Tibial nerve (tissue), 4 donors: ENCODE results near the gene GAL3ST1. TPM values are rescaled to one million over a fixed set of nuclear protein-coding genes. Genes with fewer than 3 reads are reported as not detected.

Source experiments
- DNase-seq, 2 donors: peaks; one replicate each; pipeline ENCODE4 v3.0.0-alpha.2; 2019; ENCODE audit warnings: low spot score in 2 of 2
- H3K27ac ChIP-seq, 4 donors: fragments of 200-600 bp; sonication (generic) in 3 of 4; one replicate each; pipeline ENCODE4 v1.5.1; 2017 to 2019; ENCODE audit warnings: mild to moderate bottlenecking in 1 of 4
- H3K27me3 ChIP-seq, 2 donors: fragments of 200-600 bp; sonication (generic) in 1 of 2; one replicate each; pipeline versions ENCODE4 v1.5.1 to v1.6.0; 2017 to 2019
- H3K36me3 ChIP-seq, 3 donors: fragments of 200-600 bp; sonication (generic); one replicate each; pipeline ENCODE4 v1.5.1; 2018 to 2019
- H3K4me1 ChIP-seq, 4 donors: fragments of 200-600 bp; sonication (generic) in 3 of 4; one replicate each; pipeline ENCODE4 v1.5.1; 2017 to 2019
- H3K4me3 ChIP-seq, 4 donors: fragments of 200-600 bp; sonication (generic) in 3 of 4; one replicate each; pipeline ENCODE4 v1.5.1; 2017 to 2019; ENCODE audit warnings: mild to moderate bottlenecking in 1 of 4, moderate library complexity in 1 of 4
- H3K9me3 ChIP-seq, 4 donors: fragments of 200-600 bp; sonication (generic) in 3 of 4; one replicate each; pipeline ENCODE4 v1.5.1; 2017 to 2019
- EP300 ChIP-seq, 2 donors: sonication (generic); formaldehyde crosslinking; IDR thresholded peaks; one replicate each; pipeline ENCODE4 v1.6.1; 2017; ENCODE audit warnings: antibody characterized with exemption in 2 of 2, mild to moderate bottlenecking in 1 of 2
- POLR2A ChIP-seq, 2 donors: fragments of 450-650 bp; IDR thresholded peaks; one replicate each; pipeline ENCODE4 v1.6.1; 2017; ENCODE audit warnings: antibody characterized with exemption in 2 of 2, mild to moderate bottlenecking in 2 of 2, moderate library complexity in 2 of 2
- whole genome bisulfite sequencing, 2 donors: methylation state at CpG; one replicate each; pipeline ENCODE4 v1.1.5; 2018; 5-methylcytosine and 5-hydroxymethylcytosine counted together
- total RNA-seq, 4 donors: library from RNA; depleted of rRNA; stranded (reverse); fragments of >200 nt; gene quantifications; one replicate each; pipeline ENCODE4 v1.1.0, GENCODE V29; 2016
- TF ChIP-seq, protein P1 (sequence below), 5 experiments: fragments of 200-600 bp in 3 of 5; fragments of 450-650 bp in 2 of 5; sonication (generic) in 3 of 5; IDR thresholded peaks; one replicate each; pipeline ENCODE4 v1.5.1; 2016 to 2019; ENCODE audit warnings: antibody characterized with exemption in 5 of 5, mild to moderate bottlenecking in 3 of 5, moderate library complexity in 2 of 5

GAL3ST1 gene
- total RNA-seq, 4 donors from 2014 or later, result 17.4 to 22.2 (median 18.8) TPM

DNA sequence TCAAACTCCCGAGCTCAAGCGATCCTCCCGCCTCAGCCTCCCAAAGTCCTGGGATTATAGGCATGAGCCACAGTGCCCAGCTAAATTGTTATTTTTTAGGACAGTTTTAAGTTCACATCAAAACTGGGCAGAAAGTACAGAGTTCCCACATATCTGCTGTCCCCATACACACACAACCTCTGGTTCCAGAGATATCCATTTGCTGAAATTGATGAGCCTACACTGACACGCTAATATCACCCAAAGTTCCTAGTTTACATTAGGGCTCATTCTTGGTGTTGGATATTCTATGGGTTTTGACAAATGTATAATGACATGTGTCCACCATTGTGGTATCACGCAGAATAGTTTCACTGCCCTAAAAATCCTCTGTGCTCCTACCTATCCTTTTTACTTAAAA is 66.2 kb downstream of the GAL3ST1 start:
- Histone ChIP-seq H3K4me1 (peaks cover 0 to 6% (median 0%) of the 10 kb centered on the region in 4 donors), H3K27me3 (peaks cover 0 to 32% of the 10 kb centered on the region in 2 donors), H3K36me3 (no peaks in the 10 kb centered on the region), H3K4me3 (no peak overlapping the region), H3K27ac (no peak overlapping the region), H3K9me3 (no peaks in the 10 kb centered on the region)
- WGBS, 2 donors, result 73 to 88% methylated on average over 5 of the region's 5 CpGs
- DNase-seq, result no peak
- TF ChIP-seq POLR2A (IDR thresholded peaks at IDR 0.05) (no peak), EP300 (IDR thresholded peaks at IDR 0.05) (no peak)
- TF ChIP-seq, protein P1, sequence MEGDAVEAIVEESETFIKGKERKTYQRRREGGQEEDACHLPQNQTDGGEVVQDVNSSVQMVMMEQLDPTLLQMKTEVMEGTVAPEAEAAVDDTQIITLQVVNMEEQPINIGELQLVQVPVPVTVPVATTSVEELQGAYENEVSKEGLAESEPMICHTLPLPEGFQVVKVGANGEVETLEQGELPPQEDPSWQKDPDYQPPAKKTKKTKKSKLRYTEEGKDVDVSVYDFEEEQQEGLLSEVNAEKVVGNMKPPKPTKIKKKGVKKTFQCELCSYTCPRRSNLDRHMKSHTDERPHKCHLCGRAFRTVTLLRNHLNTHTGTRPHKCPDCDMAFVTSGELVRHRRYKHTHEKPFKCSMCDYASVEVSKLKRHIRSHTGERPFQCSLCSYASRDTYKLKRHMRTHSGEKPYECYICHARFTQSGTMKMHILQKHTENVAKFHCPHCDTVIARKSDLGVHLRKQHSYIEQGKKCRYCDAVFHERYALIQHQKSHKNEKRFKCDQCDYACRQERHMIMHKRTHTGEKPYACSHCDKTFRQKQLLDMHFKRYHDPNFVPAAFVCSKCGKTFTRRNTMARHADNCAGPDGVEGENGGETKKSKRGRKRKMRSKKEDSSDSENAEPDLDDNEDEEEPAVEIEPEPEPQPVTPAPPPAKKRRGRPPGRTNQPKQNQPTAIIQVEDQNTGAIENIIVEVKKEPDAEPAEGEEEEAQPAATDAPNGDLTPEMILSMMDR (IDR thresholded peaks at IDR 0.05), result no peak

DNA sequence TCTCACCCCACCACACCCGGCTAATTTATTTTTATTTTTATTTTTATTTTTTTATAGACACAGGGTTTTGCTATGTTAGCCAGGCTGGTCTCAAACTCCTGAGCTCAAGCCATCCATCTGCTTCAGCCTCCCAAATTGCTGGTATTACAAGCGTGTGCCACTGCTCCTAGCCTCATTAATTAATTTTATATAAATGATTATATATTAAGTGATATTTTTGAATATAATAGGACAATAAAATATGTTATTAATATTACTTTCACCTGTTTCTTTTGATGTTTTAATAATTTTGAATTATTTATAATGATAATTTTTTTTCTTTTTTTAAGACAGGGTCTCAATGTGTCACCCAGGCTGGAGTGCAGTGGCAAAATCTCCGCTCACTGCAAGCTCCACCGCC is 66.8 kb downstream of the GAL3ST1 start:
- WGBS, 2 donors, result 86 to 89% methylated on average over 4 of the region's 4 CpGs
- TF ChIP-seq POLR2A (IDR thresholded peaks at IDR 0.05), result no peak
- TF ChIP-seq, protein P1 (IDR thresholded peaks at IDR 0.05), result no peak
- no peak for TF ChIP-seq EP300 (IDR thresholded peaks at IDR 0.05)
- peaks cover 0 to 6% (median 0%) of the 10 kb centered on the region in 4 donors for H3K4me1 ChIP-seq
- H3K9me3 ChIP-seq, result no peaks in the 10 kb centered on the region
- no peak for DNase-seq
- H3K27me3 ChIP-seq, result peaks cover 0 to 37% of the 10 kb centered on the region in 2 donors
- H3K27ac ChIP-seq, result no peak overlapping the region
- no peak overlapping the region for H3K4me3 ChIP-seq
- H3K36me3 ChIP-seq, result no peaks in the 10 kb centered on the region

DNA sequence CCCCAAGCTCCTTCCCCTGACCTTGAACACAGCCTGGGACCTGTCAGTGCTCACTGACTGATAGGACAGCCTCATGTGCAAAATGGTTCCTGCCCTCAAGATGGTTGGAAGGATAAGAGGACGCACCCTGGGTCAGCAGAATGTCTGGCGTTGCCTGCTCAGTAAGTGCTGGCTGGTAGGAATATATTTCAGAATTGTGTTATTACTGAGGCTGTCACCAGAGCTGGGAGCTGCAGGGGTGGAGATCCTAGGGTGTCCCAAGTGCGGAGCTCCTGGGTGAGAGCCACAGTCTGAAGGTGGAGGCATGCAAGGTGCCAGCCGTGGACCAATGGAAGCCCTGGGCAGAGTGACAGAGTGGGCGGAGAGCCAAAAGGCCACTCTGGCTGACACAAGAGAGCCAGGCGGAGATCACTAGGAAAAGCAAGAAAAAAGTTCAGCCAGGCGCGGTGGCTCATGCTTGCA is 67.9 kb downstream of the GAL3ST1 start:
- Histone ChIP-seq H3K4me3 (no peak overlapping the region), H3K36me3 (no peaks in the 10 kb centered on the region), H3K4me1 (peaks cover 0 to 6% (median 0%) of the 10 kb centered on the region in 4 donors), H3K9me3 (no peaks in the 10 kb centered on the region), H3K27me3 (peaks cover 0 to 40% of the 10 kb centered on the region in 2 donors), H3K27ac (no peak overlapping the region)
- 81 to 84% methylated on average over 8 of the region's 8 CpGs for WGBS, 2 donors
- DNase-seq, result no peak
- TF ChIP-seq EP300 (IDR thresholded peaks at IDR 0.05) (no peak), POLR2A (IDR thresholded peaks at IDR 0.05) (no peak)
- TF ChIP-seq, protein P1 (IDR thresholded peaks at IDR 0.05), result no peak

Other genes with a start within 250 kb of the GAL3ST1 start
- gene TBC1D10A, start 247.7 kb downstream of the GAL3ST1 start, total RNA-seq, result 10 to 100 TPM; 46.8 to 63.9 (median 52.1) TPM
- gene SF3A1, start 217.8 kb downstream of the GAL3ST1 start, total RNA-seq, result 10 to 100 TPM; 76.2 to 98.1 (median 91.7) TPM
- 10 to 100 TPM in 1 of 4 donors, 1 to 10 TPM in 3; 1.0 to 10.5 (median 5.2) TPM for gene CCDC157, start 217.7 kb downstream of the GAL3ST1 start, total RNA-seq
- gene RNF215, start 187.3 kb downstream of the GAL3ST1 start, total RNA-seq, result 10 to 100 TPM; 19.9 to 42.4 (median 25.2) TPM
- 10 to 100 TPM; 10.0 to 29.1 (median 12.4) TPM for gene SEC14L2, start 177.6 kb downstream of the GAL3ST1 start, total RNA-seq
- gene MTFP1, start 148.9 kb downstream of the GAL3ST1 start, total RNA-seq, result 10 to 100 TPM in 2 of 4 donors, 1 to 10 TPM in 2; 2.2 to 12.7 (median 7.3) TPM
- gene SEC14L3, start 102.6 kb downstream of the GAL3ST1 start, total RNA-seq, result not detected
- under 1 TPM in 1 of 4 donors, not detected in 3; 0.30 TPM for gene SEC14L4, start 69.0 kb downstream of the GAL3ST1 start, total RNA-seq
- gene SEC14L6, start 27.9 kb downstream of the GAL3ST1 start, total RNA-seq, result 1 to 10 TPM in 1 of 4 donors, under 1 TPM in 3; 0.21 to 3.3 (median 0.94) TPM
- gene PES1, start 17.2 kb upstream of the GAL3ST1 start, total RNA-seq, result 10 to 100 TPM; 53.9 to 74.7 (median 70.3) TPM
- gene TCN2, start 32.5 kb upstream of the GAL3ST1 start, total RNA-seq, result 10 to 100 TPM; 38.2 to 56.1 (median 43.8) TPM
- 10 to 100 TPM in 1 of 4 donors, 1 to 10 TPM in 3; 6.1 to 15.0 (median 7.3) TPM for gene SLC35E4, start 61.1 kb upstream of the GAL3ST1 start, total RNA-seq
- 10 to 100 TPM in 3 of 4 donors, 1 to 10 TPM in 1; 8.8 to 12.0 (median 10.4) TPM for gene DUSP18, start 93.2 kb upstream of the GAL3ST1 start, total RNA-seq
- gene OSBP2, start 120.2 kb upstream of the GAL3ST1 start, total RNA-seq, result 1 to 10 TPM in 3 of 4 donors, under 1 TPM in 1; 0.66 to 2.4 (median 1.6) TPM